HepG2 (cell line): ENCODE results near the gene PARP2. TPM values are rescaled to one million over a fixed set of nuclear protein-coding genes. Genes with fewer than 3 reads are reported as not detected.

ENCODE experiments used
- FOXA3 ChIP-seq: IDR thresholded peaks from 2 replicates; pipeline ENCODE4 v1.6.1; 2016; ENCODE audit warnings: missing genetic modification reagents, missing compliant biosample characterization
- HMG20B ChIP-seq: conservative IDR thresholded peaks from 2 replicates; pipeline ENCODE4 v1.6.1; 2016; ENCODE audit warnings: missing genetic modification reagents, missing compliant biosample characterization
- HOXA9 ChIP-seq: sonication (generic); formaldehyde crosslinking; IDR thresholded peaks from 2 replicates; pipeline ENCODE4 v1.8.1; 2022; ENCODE audit warnings: missing genetic modification reagents, mild to moderate bottlenecking, moderate library complexity, borderline replicate concordance
- KDM6A ChIP-seq: IDR thresholded peaks from 2 replicates; pipeline ENCODE4 v1.6.1; 2016; ENCODE audit warnings: low read depth
- KLF16 ChIP-seq, 2 experiments: sonication (generic) in 1 of 2; formaldehyde crosslinking in 1 of 2; IDR thresholded peaks; 2 replicates each; pipeline versions ENCODE4 v1.6.1 to v1.8.0; 2016 to 2023; ENCODE audit warnings: missing genetic modification reagents in 2 of 2, missing compliant biosample characterization in 1 of 2
- KLF6 ChIP-seq: IDR thresholded peaks from 2 replicates; pipeline ENCODE4 v1.8.0; 2016; ENCODE audit warnings: missing biosample characterization, missing genetic modification reagents
- NCOR1 ChIP-seq: fragments of 200-600 bp; sonication (generic); IDR thresholded peaks from 2 replicates; pipeline ENCODE4 v1.7.0; 2017; ENCODE audit warnings: antibody characterized with exemption, low read length, borderline replicate concordance
- PITX1 ChIP-seq: sonication (generic); formaldehyde crosslinking; IDR thresholded peaks from 2 replicates; pipeline ENCODE4 v1.5.1; 2020; ENCODE audit warnings: mild to moderate bottlenecking, missing genetic modification reagents
- PRDM10 ChIP-seq: sonication (generic); formaldehyde crosslinking; IDR thresholded peaks from 2 replicates; pipeline ENCODE4 v1.4.0; 2020; ENCODE audit warnings: low read depth, missing genetic modification reagents
- SALL1 ChIP-seq: sonication (generic); formaldehyde crosslinking; IDR thresholded peaks from 2 replicates; pipeline ENCODE4 v1.8.0; 2022; ENCODE audit warnings: mild to moderate bottlenecking, missing genetic modification reagents
- SMARCC2 ChIP-seq: fragments of 450-650 bp; IDR thresholded peaks from 2 replicates; pipeline ENCODE4 v1.6.1; 2017; ENCODE audit warnings: antibody characterized with exemption, mild to moderate bottlenecking
- SMYD3 ChIP-seq: sonication (generic); formaldehyde crosslinking; IDR thresholded peaks from 2 replicates; pipeline ENCODE4 v1.8.1; 2023; ENCODE audit warnings: mild to moderate bottlenecking, missing genetic modification reagents
- SP5 ChIP-seq: IDR thresholded peaks from 2 replicates; pipeline ENCODE4 v1.6.1; 2016; ENCODE audit warnings: low read depth, borderline replicate concordance
- TCF7L2 ChIP-seq: IDR thresholded peaks from 2 replicates; pipeline ENCODE4 v1.6.1; 2011; ENCODE audit warnings: mild to moderate bottlenecking, low read depth, low read length, moderate library complexity
- TEAD3 ChIP-seq: optimal IDR thresholded peaks from 2 replicates; pipeline ENCODE3; 2016; ENCODE audit warnings: borderline replicate concordance
- THRA ChIP-seq: sonication (generic); formaldehyde crosslinking; IDR thresholded peaks from 2 replicates; pipeline ENCODE4 v1.4.0; 2020; ENCODE audit warnings: missing genetic modification reagents, borderline replicate concordance
- YEATS2 ChIP-seq: sonication (generic); formaldehyde crosslinking; IDR thresholded peaks from 2 replicates; pipeline ENCODE4 v1.4.0; 2020; ENCODE audit warnings: missing genetic modification reagents, borderline replicate concordance
- ZFY ChIP-seq: sonication (generic); formaldehyde crosslinking; IDR thresholded peaks from 2 replicates; pipeline ENCODE4 v1.4.0; 2020; ENCODE audit warnings: missing genetic modification reagents
- ZKSCAN5 ChIP-seq: sonication (generic); formaldehyde crosslinking; IDR thresholded peaks from 2 replicates; pipeline ENCODE4 v1.5.1; 2020; ENCODE audit warnings: mild to moderate bottlenecking, missing genetic modification reagents
- ZMYM3 ChIP-seq: sonication (generic); formaldehyde crosslinking; IDR thresholded peaks from 2 replicates; pipeline ENCODE4 v1.5.1; 2020; ENCODE audit warnings: mild to moderate bottlenecking, missing genetic modification reagents
- ZNF17 ChIP-seq: sonication (generic); formaldehyde crosslinking; IDR thresholded peaks from 2 replicates; pipeline ENCODE4 v1.5.0; 2020; ENCODE audit warnings: mild to moderate bottlenecking, missing genetic modification reagents
- ZNF510 ChIP-seq: sonication (generic); formaldehyde crosslinking; IDR thresholded peaks from 2 replicates; pipeline ENCODE4 v1.4.0; 2020; ENCODE audit warnings: low read depth, mild to moderate bottlenecking, missing genetic modification reagents
- ZNF747 ChIP-seq: sonication (generic); formaldehyde crosslinking; IDR thresholded peaks from 2 replicates; pipeline ENCODE4 v1.8.1; 2023; ENCODE audit warnings: missing genetic modification reagents, mild to moderate bottlenecking, borderline replicate concordance
- ZNF777 ChIP-seq: sonication (generic); formaldehyde crosslinking; IDR thresholded peaks from 2 replicates; pipeline ENCODE4 v1.4.0; 2020; ENCODE audit warnings: missing genetic modification reagents
- ZNF782 ChIP-seq: sonication (generic); formaldehyde crosslinking; IDR thresholded peaks from 2 replicates; pipeline ENCODE4 v1.4.0; 2020; ENCODE audit warnings: missing genetic modification reagents, mild to moderate bottlenecking, borderline replicate concordance
- ZNF878 ChIP-seq: sonication (generic); formaldehyde crosslinking; IDR thresholded peaks from 2 replicates; pipeline ENCODE4 v1.8.1; 2023; ENCODE audit warnings: mild to moderate bottlenecking, missing genetic modification reagents, moderate library complexity
- polyA plus RNA-seq, 8 experiments: library from polyadenylated mRNA; depleted of rRNA in 3 of 8; stranded (reverse) in 7 of 8; unstranded in 1 of 8; fragments of >200 nt; fragmentation: Illumina TruSeq in 4 of 8; extraction: Trizol in 4 of 8; gene quantifications; 2 replicates each; pipeline versions ENCODE4 v1.2.1 to v1.2.3, GENCODE V29; 2011 to 2016; ENCODE audit warnings: low read depth in 4 of 8, missing spikeins in 1 of 8, mixed read lengths in 1 of 8; ENCODE audit not compliant: insufficient read depth in 1 of 8
- total RNA-seq, 5 experiments: library from RNA; depleted of rRNA; stranded (reverse); fragments of >200 nt; fragmentation: Illumina TruSeq; extraction: Trizol; gene quantifications; 2 replicates each; pipeline ENCODE4 v1.2.3, GENCODE V29; 2016; ENCODE audit warnings: low read depth in 1 of 5

The PARP2 gene
- total and polyA plus RNA-seq, 2 of the 13 experiments (the other 11 are each of a cell fraction or from before 2014, with no cell fraction given) = 37.3 to 38.4 TPM

GRCh38 chr14:20332431-20332787, 11.0 kb upstream of the PARP2 start (continued):
- TF ChIP-seq HMG20B (CRISPR knock-in tag) = no peak
- TF ChIP-seq SMARCC2 = no peak
- TF ChIP-seq ZMYM3 (CRISPR knock-in tag) = no peak
- TF ChIP-seq TEAD3 = peak; percentile 19
- TF ChIP-seq THRA (CRISPR knock-in tag) = no peak
- TF ChIP-seq PRDM10 (CRISPR knock-in tag) = no peak
- TF ChIP-seq KDM6A = no peak
- TF ChIP-seq ZNF747 (CRISPR knock-in tag) = no peak
- TF ChIP-seq SALL1 = no peak
- no peak for TF ChIP-seq SP5 (CRISPR knock-in tag)
- TF ChIP-seq ZNF782 = no peak
- TF ChIP-seq SMYD3 (CRISPR knock-in tag) = no peak
- TF ChIP-seq FOXA3 (CRISPR knock-in tag) = no peak
- TF ChIP-seq ZNF777 (CRISPR knock-in tag) = no peak
- no peak for TF ChIP-seq ZNF17 (CRISPR knock-in tag)
- TF ChIP-seq ZNF510 (CRISPR knock-in tag) = no peak
- TF ChIP-seq PITX1 (CRISPR knock-in tag) = no peak
- no peak for TF ChIP-seq ZNF878 (CRISPR knock-in tag)
- 0 out of 4 replicates have a peak, but pooled peaks of 1 of the 2 experiments have one; percentile 19 for TF ChIP-seq KLF16 (CRISPR knock-in tag; IDR thresholded peaks at IDR 0.05)
- no peak for TF ChIP-seq ZFY (CRISPR knock-in tag)
- no peak for TF ChIP-seq NCOR1
- TF ChIP-seq HOXA9 (CRISPR knock-in tag) = no peak
- no peak for TF ChIP-seq KLF6 (CRISPR knock-in tag)
- TF ChIP-seq YEATS2 (CRISPR knock-in tag) = no peak
- TF ChIP-seq TCF7L2 = no peak
- no peak for TF ChIP-seq ZKSCAN5 (CRISPR knock-in tag)
